GM20431 (cell line): ENCODE measurements around the gene SLC17A7.

Experiments used
- in situ Hi-C: fragments of 300-500 bp; cut with MseI, MboI; formaldehyde crosslinking; loops from one replicate; pipeline ENCODE4 v1.15.0; 2020; ENCODE audit warnings: low sequenced_read_pairs; ENCODE audit not compliant: unreplicated experiment

The SLC17A7 gene

DNA sequence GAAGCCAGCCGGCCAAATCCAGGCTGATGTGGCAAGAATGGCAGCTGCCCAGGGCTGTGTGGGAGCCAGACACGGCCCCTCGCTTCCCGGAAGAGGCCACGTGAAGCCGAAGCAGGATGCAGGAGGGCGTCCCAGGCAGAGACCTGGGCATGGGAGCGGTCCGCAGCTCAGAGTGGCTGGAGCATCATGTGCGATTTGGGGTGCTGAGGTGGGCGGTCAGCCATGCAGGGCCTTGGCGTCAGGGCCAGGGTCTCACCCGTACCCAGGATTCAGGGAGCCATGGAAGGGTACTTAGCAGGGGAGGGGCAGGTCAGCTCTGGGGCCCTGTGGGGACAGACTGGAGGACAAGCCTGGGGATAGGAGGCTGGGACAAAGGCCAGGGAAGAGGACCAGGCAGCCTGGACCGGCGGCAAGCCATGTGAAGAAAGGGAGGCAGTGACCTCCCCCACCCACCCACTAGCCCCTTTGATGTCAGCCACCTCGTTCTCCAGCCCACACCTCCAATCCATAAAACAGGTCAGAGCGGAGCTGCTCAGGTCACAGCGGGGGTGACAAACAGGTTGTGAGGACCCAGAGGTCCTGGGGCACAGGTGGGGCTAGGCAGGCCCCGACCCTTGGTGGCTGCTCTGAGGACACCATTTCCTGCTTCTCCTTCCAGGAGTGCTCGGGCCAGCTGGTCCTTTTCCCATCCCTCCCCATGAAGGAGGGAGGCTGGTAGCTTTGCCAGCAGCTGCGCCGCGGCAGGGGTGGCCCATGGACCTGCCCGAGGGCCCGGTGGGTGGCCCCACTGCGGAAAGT is 51.0 kb downstream of the SLC17A7 start:
- in situ Hi-C loops = no loop called here

- in situ Hi-C loops = no loop called here
These were observed 51.9 kb downstream of the SLC17A7 start for GRCh38 chr19:49389406-49389805.

GRCh38 chr19:49387936-49388372 is 53.4 kb downstream of the SLC17A7 start, which contains the start of gene KASH5:
TSS of gene KASH5 (plus strand) at chr19:49388249. CDS start at chr19:49390884, 2,635 bp downstream.
- in situ Hi-C loops = no loop called here

- in situ Hi-C loops = no loop called here
These were observed 57.7 kb downstream of the SLC17A7 start for GRCh38 chr19:49383599-49383998.

- in situ Hi-C loops = no loop called here
These were observed 58.7 kb downstream of the SLC17A7 start for GRCh38 chr19:49382639-49383038.

DNA sequence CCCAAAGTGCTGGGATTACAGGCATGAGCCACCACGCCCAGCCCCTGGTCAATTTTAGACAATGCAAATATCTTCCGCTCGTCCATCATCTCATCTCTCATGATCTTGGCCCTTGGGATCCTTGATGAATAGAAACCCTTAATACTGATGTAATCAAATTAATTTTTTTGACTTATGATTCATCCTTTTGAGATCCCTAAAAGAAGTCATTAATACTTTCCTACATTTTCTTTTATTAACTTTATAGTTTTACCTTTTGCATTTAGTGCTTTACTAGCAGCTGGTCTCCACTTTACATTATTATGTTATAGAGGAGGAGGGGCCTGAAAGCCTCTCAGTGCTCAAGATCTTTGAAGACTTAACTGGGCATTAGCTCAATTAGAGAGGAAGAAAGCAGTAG is 60.9 kb downstream of the SLC17A7 start:
- in situ Hi-C loops = no loop called here
